Colonic mucosa (tissue), 4 donors: Measurements from ENCODE around the gene KRTAP5-5. TPM values are rescaled to one million over a fixed set of nuclear protein-coding genes. Genes with fewer than 3 reads are reported as not detected.
"Not testable (repeated sequence)": the region's sequence is repeated elsewhere in the genome, so short reads cannot be mapped to it uniquely, and the experiment has no call there.

Experiments used
- DNase-seq: peaks from one replicate; pipeline ENCODE4 v3.0.0-alpha.2; 2020
- H3K27ac ChIP-seq: fragments of 200-600 bp; one replicate; pipeline ENCODE4 v1.8.0; 2021
- H3K27me3 ChIP-seq: fragments of 200-600 bp; one replicate; pipeline ENCODE4 v1.8.0; 2021
- H3K36me3 ChIP-seq: fragments of 200-600 bp; one replicate; pipeline ENCODE4 v1.8.0; 2021
- H3K4me1 ChIP-seq: fragments of 200-600 bp; one replicate; pipeline ENCODE4 v1.8.0; 2021; ENCODE audit warnings: mild to moderate bottlenecking
- H3K4me3 ChIP-seq: fragments of 200-600 bp; one replicate; pipeline ENCODE4 v1.8.0; 2021
- H3K9ac ChIP-seq, 2 donors: one replicate each; pipeline ENCODE4 v1.7.0; 2013; ENCODE audit warnings: control low read depth in 2 of 2, low read depth in 2 of 2, low read length in 2 of 2
- H3K9me3 ChIP-seq: fragments of 200-600 bp; one replicate; pipeline ENCODE4 v1.8.0; 2021
- CTCF ChIP-seq: fragments of 200-600 bp; IDR thresholded peaks from one replicate; pipeline ENCODE4 v1.8.0; 2022; ENCODE audit warnings: antibody characterized with exemption, mild to moderate bottlenecking
- intact Hi-C: fragments of 100-400 bp; cut with DNase I; formaldehyde crosslinking; loops from one replicate; pipeline ENCODE4 v1.14.1; 2022
- total RNA-seq, 2 donors: library from RNA; stranded (reverse); fragmentation: NEBNext Ultra II Directional in 1 of 2; extraction: Animal tissue kit (Norgen Biotek cat#: 25700) in 1 of 2; gene quantifications; one replicate each; pipeline ENCODE4 v1.2.1, GENCODE V29; 2021
- donor health status: healthy.
- donor health status: DM: no; HTN: no; CAD: no.
- donor health status: DM: no; HTN: no; CAD: no.

Gene KRTAP5-5
- total RNA-seq, 2 donors from 2014 or later, result not detected

DNA sequence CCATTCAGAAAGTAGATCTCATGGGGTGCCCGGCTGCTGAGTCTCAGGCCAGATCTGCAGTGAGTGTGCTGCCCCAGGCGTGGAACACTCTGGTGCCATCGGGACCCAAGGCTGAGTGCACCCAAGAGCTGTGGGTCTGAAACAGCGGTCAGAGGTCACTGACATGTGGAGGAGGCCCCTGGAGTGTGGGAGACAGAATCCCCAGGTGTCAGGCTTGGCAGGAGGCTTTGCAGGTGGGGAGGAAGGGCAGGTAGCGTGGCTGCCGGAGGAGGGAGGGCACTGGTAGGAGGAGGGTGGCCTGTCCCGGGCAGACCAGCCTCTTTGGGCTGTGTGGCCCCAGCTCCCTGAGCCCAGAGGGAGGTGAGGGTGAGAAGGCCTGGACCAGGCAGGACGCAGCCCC is 35.7 kb downstream of the KRTAP5-5 start:
- no peaks in the 10 kb centered on the region for H3K36me3 ChIP-seq
- no peaks in the 10 kb centered on the region for H3K4me1 ChIP-seq
- no peak overlapping the region for H3K9ac ChIP-seq
- TF ChIP-seq CTCF, result no peak
- DNase-seq, result no peak
- no peak overlapping the region for H3K27ac ChIP-seq
- no peaks in the 10 kb centered on the region for H3K9me3 ChIP-seq
- H3K4me3 ChIP-seq, result no peak overlapping the region
- intact Hi-C loops, result no loop called here
- peaks cover 3% of the 10 kb centered on the region for H3K27me3 ChIP-seq

- no peaks in the 10 kb centered on the region for H3K9me3 ChIP-seq
- no peak overlapping the region for H3K9ac ChIP-seq
- H3K27ac ChIP-seq, result no peak overlapping the region
- no peak overlapping the region for H3K4me3 ChIP-seq
- peaks cover 3% of the 10 kb centered on the region for H3K27me3 ChIP-seq
- TF ChIP-seq CTCF, result no peak
- no peaks in the 10 kb centered on the region for H3K4me1 ChIP-seq
- no peak for DNase-seq
- intact Hi-C loops, result no loop called here
- no peaks in the 10 kb centered on the region for H3K36me3 ChIP-seq
Measured at GRCh38 chr11:1667121-1667850, 37.7 kb downstream of the KRTAP5-5 start.

DNA sequence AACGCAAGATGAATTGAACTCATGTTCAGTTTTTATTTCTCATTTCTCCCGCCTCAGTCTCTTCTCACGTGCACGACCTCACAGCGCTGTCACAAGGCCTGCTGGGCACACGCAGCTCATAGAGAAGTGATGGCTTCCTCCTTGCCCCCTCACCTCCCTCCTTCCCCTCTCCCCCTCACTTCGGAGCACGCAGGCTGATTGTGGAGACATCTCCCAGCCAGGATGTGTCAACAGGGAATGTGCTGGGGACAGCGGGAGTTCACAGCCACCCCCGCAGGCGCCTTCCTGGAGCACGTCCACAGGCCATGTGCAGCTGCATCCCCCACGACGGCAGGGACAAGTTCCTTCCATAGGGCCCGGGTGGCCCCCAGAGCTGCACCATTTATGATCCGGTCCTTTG is 38.3 kb downstream of the KRTAP5-5 start:
- Histone ChIP-seq H3K27ac (no peak overlapping the region), H3K9ac (no peak overlapping the region), H3K4me1 (no peaks in the 10 kb centered on the region), H3K9me3 (no peaks in the 10 kb centered on the region), H3K36me3 (no peaks in the 10 kb centered on the region), H3K27me3 (peaks cover 3% of the 10 kb centered on the region), H3K4me3 (no peak overlapping the region)
- no peak for DNase-seq
- intact Hi-C loops, result no loop called here
- TF ChIP-seq CTCF, result no peak

- no peaks in the 10 kb centered on the region for H3K36me3 ChIP-seq
- H3K9me3 ChIP-seq, result no peaks in the 10 kb centered on the region
- DNase-seq, result no peak
- intact Hi-C loops, result no loop called here
- peaks cover 3% of the 10 kb centered on the region for H3K27me3 ChIP-seq
- no peak overlapping the region for H3K27ac ChIP-seq
- TF ChIP-seq CTCF, result no peak
- H3K4me3 ChIP-seq, result no peak overlapping the region
- no peaks in the 10 kb centered on the region for H3K4me1 ChIP-seq
- no peak overlapping the region for H3K9ac ChIP-seq
Measured at GRCh38 chr11:1668911-1669473, 39.4 kb downstream of the KRTAP5-5 start.

DNA sequence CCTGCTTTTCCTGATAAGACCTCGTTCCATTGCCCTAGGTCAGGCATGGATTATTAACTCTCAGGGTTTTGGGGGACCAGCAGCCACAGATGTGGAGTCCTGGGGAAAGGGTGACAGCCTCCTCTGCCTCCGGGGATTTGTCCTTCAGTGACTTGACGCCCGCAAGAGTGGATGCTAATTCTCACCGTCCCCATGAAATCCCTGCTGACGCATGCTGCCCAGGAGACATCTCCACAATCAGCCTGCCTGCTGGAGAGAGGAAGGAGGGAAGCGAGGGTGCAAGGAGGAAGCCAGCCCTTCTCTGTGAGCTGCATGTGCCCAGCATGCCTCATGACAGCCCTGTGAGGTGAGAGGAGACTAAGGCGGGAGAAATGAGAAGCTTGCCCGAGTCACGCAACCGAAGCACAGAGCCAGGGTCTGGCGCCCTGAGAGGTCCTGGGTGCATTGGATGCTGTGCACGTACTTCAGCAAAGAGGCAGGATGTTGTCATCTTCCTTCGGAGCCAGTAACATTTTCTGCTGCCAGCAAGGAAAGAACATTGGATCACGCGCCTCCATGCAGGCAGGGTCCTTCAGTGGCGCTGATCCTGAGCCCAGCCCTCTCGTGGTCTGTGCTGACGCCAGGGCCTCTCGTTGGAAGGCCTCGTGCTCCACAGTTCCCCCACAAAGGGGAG is 40.1 kb downstream of the KRTAP5-5 start:
- no peak overlapping the region for H3K27ac ChIP-seq
- no peak for TF ChIP-seq CTCF
- DNase-seq, result no peak

GRCh38 chr11:1670457-1670856 is 40.9 kb downstream of the KRTAP5-5 start:
- H3K9me3 ChIP-seq, H3K4me1 ChIP-seq, H3K27ac ChIP-seq, intact Hi-C loops, H3K9ac ChIP-seq, H3K27me3 ChIP-seq, DNase-seq, H3K4me3 ChIP-seq, H3K36me3 ChIP-seq: not testable (repeated sequence)

More for the DNA sequence above, 40.1 kb downstream of the KRTAP5-5 start:
- Histone ChIP-seq H3K4me1 (no peaks in the 10 kb centered on the region), H3K9me3 (no peaks in the 10 kb centered on the region), H3K27me3 (peaks cover 3% of the 10 kb centered on the region), H3K4me3 (no peak overlapping the region), H3K9ac (no peak overlapping the region), H3K36me3 (no peaks in the 10 kb centered on the region)
- intact Hi-C loops, result no loop called here
